Activated CD4-positive, alpha-beta T cell treated with anti-CD3 and anti-CD28 coated beads, Interleukin-2, amount 10 ng/mL, durations not matched to agents 7 days and 5 days (primary cell): ENCODE measurements around the gene ATF7IP. TPM values are rescaled to one million over a fixed set of nuclear protein-coding genes. Genes with fewer than 3 reads are reported as not detected.
A peak's percentile ranks its signal among the peaks of the same experiment; 100 is the strongest.

Experiments
- CTCF ChIA-PET: fragments of 350-600 bp; sonication (Branson Sonifier 250); formaldehyde crosslinking; loops from one replicate; lab custom pipeline; 2021; ENCODE audit warnings: antibody characterized with exemption; lab: Charles Lee
- POLR2A ChIA-PET: fragments of 350-600 bp; sonication (Branson Sonifier 250); formaldehyde crosslinking; loops from one replicate; lab custom pipeline; 2021; ENCODE audit warnings: antibody characterized with exemption; lab: Charles Lee
- DNase-seq: peaks from one replicate; pipeline ENCODE4 v3.0.0-alpha.2; 2020
- H3K27ac Mint-ChIP-seq: one replicate; pipeline ENCODE4 v1.8.0; 2021; ENCODE audit warnings: mild to moderate bottlenecking, moderate library complexity, mixed read lengths
- H3K27me3 Mint-ChIP-seq: one replicate; pipeline ENCODE4 v1.8.0; 2021; ENCODE audit warnings: mixed read lengths
- H3K36me3 Mint-ChIP-seq: one replicate; pipeline ENCODE4 v1.8.0; 2021; ENCODE audit warnings: low read depth, mixed read lengths
- H3K4me1 Mint-ChIP-seq: one replicate; pipeline ENCODE4 v1.8.0; 2021; ENCODE audit warnings: mixed read lengths
- H3K4me3 Mint-ChIP-seq: one replicate; pipeline ENCODE4 v1.8.0; 2021; ENCODE audit warnings: mild to moderate bottlenecking, moderate library complexity, mixed read lengths
- H3K9me3 Mint-ChIP-seq: one replicate; pipeline ENCODE4 v1.8.0; 2021; ENCODE audit warnings: mixed read lengths
- total RNA-seq, 2 experiments: library from RNA; stranded (reverse); gene quantifications; one replicate each; pipeline ENCODE4 v1.2.3, GENCODE V29; 2021

Gene ATF7IP
- total RNA-seq, 2 experiments from 2014 or later = 96.7 to 108 TPM

- Mint-ChIP-seq H3K4me1 (peaks cover 54% of the 10 kb centered on the region), H3K36me3 (peaks cover 63% of the 10 kb centered on the region), H3K4me3 (peak overlapping the region; percentile 78), H3K27ac (peak overlapping the region; percentile 92), H3K27me3 (no peaks in the 10 kb centered on the region), H3K9me3 (peaks cover 9% of the 10 kb centered on the region)
- CTCF ChIA-PET = interaction anchor here (0.8 to 4.2 kb wide), 10 partner anchors 9 to 132 kb away, joined by 3 to 21 read pairs (median 5); partner anchors contain the start of gene ATF7IP
- DNase-seq = peak; percentile 85
- POLR2A ChIA-PET = interaction anchor here (0.7 to 2.9 kb wide), 6 partner anchors 10 to 386 kb away, joined by 3 to 34 read pairs (median 6); partner anchors contain the start of gene ATF7IP
These were observed 19.5 kb downstream of the ATF7IP start for GRCh38 chr12:14384783-14385638.

DNA sequence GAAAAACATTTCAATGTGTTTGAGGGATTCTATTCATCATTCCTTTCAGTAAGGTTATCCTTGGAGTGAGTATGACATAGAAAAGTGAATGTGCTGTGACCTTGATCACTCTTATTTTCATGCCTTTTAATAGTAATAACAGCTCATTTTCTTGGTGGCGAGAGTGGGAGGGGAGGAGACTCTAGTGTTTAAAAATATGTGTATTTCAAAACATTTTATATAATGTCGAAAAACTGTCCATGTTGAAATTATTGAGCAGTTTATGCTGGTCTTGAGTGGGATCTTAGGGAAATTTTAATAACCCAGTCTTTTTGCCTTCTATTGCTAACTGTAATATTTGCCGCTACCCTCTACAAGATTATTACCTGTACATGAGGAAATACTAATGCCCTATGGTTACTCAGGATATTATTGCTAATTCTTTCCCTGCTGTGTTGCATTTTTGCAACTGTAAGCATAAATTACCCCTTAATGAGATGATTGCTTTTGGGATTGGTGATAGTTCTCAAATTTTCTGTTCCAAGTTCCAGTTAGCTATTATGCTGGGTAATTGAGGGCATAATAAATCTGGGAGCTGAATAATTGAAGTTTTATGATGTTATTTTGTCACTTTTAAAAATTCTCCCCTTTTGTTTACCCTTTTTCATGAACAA, 21.9 kb downstream of the ATF7IP start:
- Mint-ChIP-seq H3K9me3 (peaks cover 4% of the 10 kb centered on the region), H3K4me3 (peak overlapping the region; percentile 78), H3K36me3 (peaks cover 66% of the 10 kb centered on the region), H3K27me3 (no peaks in the 10 kb centered on the region), H3K4me1 (peaks cover 75% of the 10 kb centered on the region), H3K27ac (peak overlapping the region; percentile 86)
- POLR2A ChIA-PET = interaction anchor here (0.6 to 0.7 kb wide), 2 partner anchors 19 to 384 kb away, joined by 3 read pairs; a partner anchor contains a TSS
- CTCF ChIA-PET = interaction anchor here (0.7 to 2.1 kb wide), 4 partner anchors 22 to 129 kb away, joined by 3 to 8 read pairs (median 4); partner anchors contain the start of gene ATF7IP
- no peak for DNase-seq

GRCh38 chr12:14390449-14390848, 25.0 kb downstream of the ATF7IP start:
- CTCF ChIA-PET = interaction anchor here (0.6 kb wide), 1 partner anchor 1654 kb away, joined by 4 read pairs; no protein-coding TSS in a partner anchor
- POLR2A ChIA-PET = no interaction called here
- Mint-ChIP-seq H3K4me3 (peak overlapping the region; percentile 67), H3K4me1 (peaks cover 77% of the 10 kb centered on the region), H3K27me3 (no peaks in the 10 kb centered on the region), H3K36me3 (peaks cover 57% of the 10 kb centered on the region), H3K27ac (peak overlapping the region; percentile 88), H3K9me3 (peaks cover 2% of the 10 kb centered on the region)
- no peak for DNase-seq

DNA sequence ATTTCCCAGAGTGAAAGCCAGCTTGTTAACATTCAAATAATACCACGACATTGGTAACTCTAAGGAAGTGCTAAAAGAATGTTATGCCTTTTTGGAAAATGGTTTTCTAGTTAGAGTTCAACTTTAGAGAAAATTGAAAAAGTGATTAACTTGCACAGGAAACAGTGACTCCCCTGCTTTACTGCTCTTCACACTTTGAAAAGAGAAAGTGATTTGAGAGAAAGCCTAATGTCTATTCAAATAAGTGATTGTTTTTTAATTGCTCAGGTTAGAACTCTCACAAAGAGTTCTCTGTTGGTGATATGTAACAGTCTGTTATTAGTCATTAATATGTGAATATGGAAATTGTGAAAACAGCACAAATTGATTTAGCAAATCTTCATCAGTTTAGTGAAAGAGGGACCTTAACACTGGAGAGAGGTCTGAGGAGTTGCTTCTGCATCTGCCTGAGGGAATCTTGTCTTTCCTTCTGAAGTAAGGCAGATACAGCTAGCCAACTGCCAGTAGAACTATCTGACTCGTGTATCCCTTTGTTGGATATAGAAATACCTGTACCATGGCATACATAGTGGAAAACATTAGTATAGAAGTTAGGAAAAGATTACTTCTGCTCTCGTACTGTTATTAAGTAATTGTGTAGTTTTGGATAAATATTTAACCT, 25.5 kb downstream of the ATF7IP start:
- CTCF ChIA-PET = no interaction called here
- H3K27ac Mint-ChIP-seq = peak overlapping the region; percentile 88
- POLR2A ChIA-PET = no interaction called here
- peaks cover 57% of the 10 kb centered on the region for H3K36me3 Mint-ChIP-seq
- H3K9me3 Mint-ChIP-seq = peaks cover 2% of the 10 kb centered on the region
- peaks cover 80% of the 10 kb centered on the region for H3K4me1 Mint-ChIP-seq
- H3K4me3 Mint-ChIP-seq = peak overlapping the region; percentile 67
- no peak for DNase-seq
- H3K27me3 Mint-ChIP-seq = no peaks in the 10 kb centered on the region

DNA sequence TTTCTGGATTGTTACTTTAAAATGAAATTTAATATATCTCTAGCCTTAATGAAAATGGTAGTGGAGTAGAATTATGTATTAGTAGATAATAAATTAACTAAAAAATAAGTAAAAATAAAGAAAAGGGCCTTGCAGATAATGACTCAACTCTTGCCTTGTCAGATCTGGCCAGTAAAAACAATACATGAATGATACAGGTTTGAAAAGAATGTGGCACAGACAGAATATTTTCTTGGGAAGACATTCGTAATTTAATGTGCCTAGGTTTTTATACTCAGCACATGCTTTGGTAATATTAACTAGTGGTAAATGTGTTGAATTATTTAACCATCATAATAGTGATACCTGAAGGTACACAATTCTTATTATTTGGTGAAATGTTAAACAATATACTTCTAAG, 28.3 kb downstream of the ATF7IP start:
- DNase-seq = no peak
- Mint-ChIP-seq H3K27ac (peak overlapping the region; percentile 95), H3K27me3 (no peaks in the 10 kb centered on the region), H3K9me3 (peaks cover 5% of the 10 kb centered on the region), H3K4me1 (peaks cover 88% of the 10 kb centered on the region), H3K4me3 (peak overlapping the region; percentile 47), H3K36me3 (peaks cover 59% of the 10 kb centered on the region)
- CTCF ChIA-PET = interaction anchor here (1.0 to 3.0 kb wide), 8 partner anchors 9 to 141 kb away, joined by 3 to 21 read pairs (median 5); no protein-coding TSS in a partner anchor
- POLR2A ChIA-PET = interaction anchor here (1.8 to 3.0 kb wide), 3 partner anchors 9 to 136 kb away, joined by 5 to 32 read pairs (median 19); partner anchors contain the start of gene ATF7IP

DNA sequence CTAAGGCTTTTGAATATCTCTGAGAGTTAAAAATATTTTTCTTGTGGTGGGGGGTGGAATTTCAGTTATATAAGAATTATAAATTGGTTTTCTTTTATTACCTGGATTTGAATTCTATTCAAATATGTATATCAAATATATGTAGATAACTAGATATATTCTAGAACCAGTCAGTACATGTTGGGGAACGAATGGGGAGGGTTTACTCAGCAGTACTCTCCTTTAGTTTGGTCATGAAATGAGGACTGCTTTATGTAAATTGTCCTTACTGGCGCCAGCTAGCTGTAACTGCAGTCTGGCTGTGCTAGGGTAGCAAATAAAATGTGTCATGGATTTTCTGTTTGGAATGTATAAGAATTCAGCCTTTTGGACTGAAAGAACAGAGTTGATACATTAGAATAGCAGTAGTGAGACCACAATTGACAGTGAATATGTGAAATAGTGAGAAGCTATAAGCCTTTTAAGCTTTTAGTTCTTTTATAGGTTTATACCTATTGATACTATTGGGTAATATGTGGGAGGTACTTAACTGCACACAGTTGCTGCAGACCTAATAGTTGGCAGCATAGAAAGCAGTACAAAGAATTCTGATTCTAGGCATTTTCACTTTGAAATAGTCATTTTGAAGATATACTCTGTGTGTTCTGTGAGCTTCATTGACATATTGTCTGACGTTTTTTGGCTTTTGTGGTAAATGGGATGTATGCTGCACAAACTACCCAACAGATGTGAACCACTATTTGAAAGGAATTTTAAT, 29.0 kb downstream of the ATF7IP start:
- Mint-ChIP-seq H3K4me1 (peaks cover 87% of the 10 kb centered on the region), H3K9me3 (peaks cover 5% of the 10 kb centered on the region), H3K27me3 (no peaks in the 10 kb centered on the region), H3K27ac (peak overlapping the region; percentile 95), H3K36me3 (peaks cover 54% of the 10 kb centered on the region), H3K4me3 (peak overlapping the region; percentile 80)
- ChIA-PET CTCF (interaction anchor here (0.7 to 3.0 kb wide), 10 partner anchors 10 to 142 kb away, joined by 3 to 21 read pairs (median 4); no protein-coding TSS in a partner anchor), POLR2A (interaction anchor here (0.6 to 3.0 kb wide), 7 partner anchors 8 to 1672 kb away, joined by 3 to 32 read pairs (median 3); partner anchors contain the start of gene ATF7IP)
- DNase-seq = peak; percentile 61

GRCh38 chr12:14395074-14395778, 29.7 kb downstream of the ATF7IP start:
- ChIA-PET CTCF (interaction anchor here (0.6 to 3.0 kb wide), 10 partner anchors 10 to 142 kb away, joined by 3 to 21 read pairs (median 4); no protein-coding TSS in a partner anchor), POLR2A (interaction anchor here (0.6 to 3.0 kb wide), 7 partner anchors 9 to 1672 kb away, joined by 3 to 32 read pairs (median 3); partner anchors contain the start of gene ATF7IP)
- Mint-ChIP-seq H3K4me1 (peaks cover 88% of the 10 kb centered on the region), H3K27ac (peak overlapping the region; percentile 95), H3K9me3 (peaks cover 5% of the 10 kb centered on the region), H3K36me3 (peaks cover 51% of the 10 kb centered on the region), H3K27me3 (no peaks in the 10 kb centered on the region), H3K4me3 (peak overlapping the region; percentile 80)
- DNase-seq = no peak

GRCh38 chr12:14396071-14396470, 30.6 kb downstream of the ATF7IP start:
- peak; percentile 34 for DNase-seq
- H3K27ac Mint-ChIP-seq = peak overlapping the region; percentile 67
- CTCF ChIA-PET = interaction anchor here (0.6 to 1.6 kb wide), 3 partner anchors 11 to 21 kb away, joined by 3 read pairs; no protein-coding TSS in a partner anchor

DNA sequence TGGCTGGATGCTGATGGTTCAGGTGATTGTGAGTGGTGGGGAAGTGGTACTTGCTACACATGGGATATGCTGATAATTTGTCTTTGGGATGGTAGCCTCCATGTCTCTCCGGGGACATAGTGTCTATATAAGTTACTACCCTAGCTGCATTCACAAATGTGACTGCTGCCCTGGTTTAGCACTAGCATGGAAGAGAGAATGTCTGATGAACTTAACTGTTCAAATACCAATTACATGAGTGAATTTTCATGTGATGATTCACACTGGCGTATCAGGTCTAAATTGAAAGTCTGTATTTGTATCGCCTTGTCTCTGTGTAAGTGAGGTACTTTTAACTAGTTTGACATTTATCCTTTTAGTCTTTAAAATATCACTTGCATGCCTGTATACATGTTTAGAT, 34.4 kb downstream of the ATF7IP start:
- Mint-ChIP-seq H3K27ac (peak overlapping the region; percentile 81), H3K4me1 (peaks cover 85% of the 10 kb centered on the region), H3K27me3 (no peaks in the 10 kb centered on the region), H3K36me3 (peaks cover 43% of the 10 kb centered on the region), H3K9me3 (peaks cover 3% of the 10 kb centered on the region), H3K4me3 (peak overlapping the region; percentile 47)
- POLR2A ChIA-PET = interaction anchor here (0.5 kb wide), 1 partner anchor 10 kb away, joined by 3 read pairs; no protein-coding TSS in a partner anchor
- no peak for DNase-seq
- CTCF ChIA-PET = interaction anchor here (1.3 to 1.6 kb wide), 2 partner anchors 15 to 30 kb away, joined by 3 to 6 read pairs; no protein-coding TSS in a partner anchor

More at GRCh38 chr12:14396071-14396470, 30.6 kb downstream of the ATF7IP start:
- POLR2A ChIA-PET = interaction anchor here (2.6 to 3.0 kb wide), 2 partner anchors 12 to 138 kb away, joined by 19 to 32 read pairs; no protein-coding TSS in a partner anchor
- H3K27me3 Mint-ChIP-seq = no peaks in the 10 kb centered on the region
- peaks cover 5% of the 10 kb centered on the region for H3K9me3 Mint-ChIP-seq
- H3K4me1 Mint-ChIP-seq = peaks cover 89% of the 10 kb centered on the region
- H3K36me3 Mint-ChIP-seq = peaks cover 53% of the 10 kb centered on the region
- peak overlapping the region; percentile 54 for H3K4me3 Mint-ChIP-seq

GRCh38 chr12:14400599-14400998, 35.1 kb downstream of the ATF7IP start:
- CTCF ChIA-PET = interaction anchor here (1.3 kb wide), 1 partner anchor 16 kb away, joined by 3 read pairs; no protein-coding TSS in a partner anchor
- POLR2A ChIA-PET = no interaction called here
- peaks cover 85% of the 10 kb centered on the region for H3K4me1 Mint-ChIP-seq
- no peaks in the 10 kb centered on the region for H3K27me3 Mint-ChIP-seq
- peaks cover 6% of the 10 kb centered on the region for H3K9me3 Mint-ChIP-seq
- DNase-seq = no peak
- peak overlapping the region; percentile 81 for H3K27ac Mint-ChIP-seq
- peak overlapping the region; percentile 47 for H3K4me3 Mint-ChIP-seq
- H3K36me3 Mint-ChIP-seq = peaks cover 47% of the 10 kb centered on the region
